Naive thymus-derived CD4-positive, alpha-beta T cell (primary cell): ENCODE measurements around the gene RELN. TPM values are rescaled to one million over a fixed set of nuclear protein-coding genes. Genes with fewer than 3 reads are reported as not detected.

Experiments
- ATAC-seq: fragments of 150-1000 bp; cut with Tn5 transposase; 2 replicates; pipeline ENCODE4 v1.10.0; 2021; ENCODE audit warnings: mild to moderate bottlenecking, moderate library complexity
- CTCF ChIA-PET: fragments of 350-600 bp; sonication (Branson Sonifier 250); formaldehyde crosslinking; loops from one replicate; lab custom pipeline; 2021; ENCODE audit warnings: antibody characterized with exemption; lab: Charles Lee
- POLR2A ChIA-PET: fragments of 350-600 bp; sonication (Branson Sonifier 250); formaldehyde crosslinking; loops from one replicate; lab custom pipeline; 2021; ENCODE audit warnings: antibody characterized with exemption, inconsistent platforms; lab: Charles Lee
- DNase-seq, 9 donors: peaks; one replicate each; pipeline versions ENCODE4 v3.0.0 to v3.0.0-alpha.2; 2020 to 2022; ENCODE audit warnings: mixed read lengths in 1 of 9
- H3K27ac ChIP-seq: one replicate; pipeline ENCODE4 v1.7.0; 2013; ENCODE audit warnings: mild to moderate bottlenecking, low read depth, low read length, moderate library complexity
- H3K27me3 ChIP-seq, 2 donors: one replicate each; pipeline ENCODE4 v1.7.0; 2013; ENCODE audit warnings: low read length in 2 of 2, mild to moderate bottlenecking in 2 of 2, moderate library complexity in 2 of 2; ENCODE audit not compliant: control insufficient read depth in 2 of 2, insufficient read depth in 2 of 2
- H3K36me3 ChIP-seq, 3 experiments: 1 replicate in 2 of 3; 2 replicates in 1 of 3; pipeline ENCODE4 v1.7.0; 2013; ENCODE audit warnings: low read length in 3 of 3, mild to moderate bottlenecking in 3 of 3, moderate library complexity in 1 of 3; ENCODE audit not compliant: insufficient read depth in 3 of 3, control insufficient read depth in 2 of 3
- H3K4me1 ChIP-seq, 2 donors: one replicate each; pipeline ENCODE4 v1.7.0; 2013; ENCODE audit warnings: low read length in 2 of 2, mild to moderate bottlenecking in 2 of 2, moderate library complexity in 1 of 2; ENCODE audit not compliant: control insufficient read depth in 2 of 2, insufficient read depth in 2 of 2
- H3K4me3 ChIP-seq: 2 replicates; pipeline ENCODE4 v1.7.0; 2013; ENCODE audit warnings: mild to moderate bottlenecking, low read length
- H3K9me3 ChIP-seq, 3 experiments: 1 replicate in 2 of 3; 2 replicates in 1 of 3; pipeline ENCODE4 v1.7.0; 2013; ENCODE audit warnings: low read length in 3 of 3; ENCODE audit not compliant: control insufficient read depth in 2 of 3
- H3K27ac Mint-ChIP-seq, 9 donors: one replicate each; pipeline ENCODE4 v1.8.0; 2020 to 2022; ENCODE audit warnings: mixed read lengths in 9 of 9, mild to moderate bottlenecking in 8 of 9, moderate library complexity in 5 of 9, inconsistent platforms in 2 of 9
- H3K27me3 Mint-ChIP-seq, 5 donors: one replicate each; pipeline ENCODE4 v1.8.0; 2021 to 2022; ENCODE audit warnings: mixed read lengths in 5 of 5, mild to moderate bottlenecking in 1 of 5
- H3K36me3 Mint-ChIP-seq, 5 donors: one replicate each; pipeline ENCODE4 v1.8.0; 2020 to 2022; ENCODE audit warnings: mixed read lengths in 5 of 5, mild to moderate bottlenecking in 3 of 5, inconsistent platforms in 1 of 5
- H3K4me1 Mint-ChIP-seq, 7 donors: one replicate each; pipeline ENCODE4 v1.8.0; 2020 to 2022; ENCODE audit warnings: mixed read lengths in 7 of 7, mild to moderate bottlenecking in 3 of 7, inconsistent platforms in 1 of 7
- H3K4me3 Mint-ChIP-seq, 10 donors: one replicate each; pipeline ENCODE4 v1.8.0; 2020 to 2022; ENCODE audit warnings: mild to moderate bottlenecking in 10 of 10, mixed read lengths in 10 of 10, moderate library complexity in 6 of 10, inconsistent platforms in 2 of 10
- H3K9me3 Mint-ChIP-seq, 11 donors: one replicate each; pipeline ENCODE4 v1.8.0; 2020 to 2022; ENCODE audit warnings: mixed read lengths in 11 of 11, mild to moderate bottlenecking in 4 of 11, inconsistent platforms in 1 of 11, moderate library complexity in 1 of 11
- intact Hi-C, 2 donors: fragments of 100-400 bp; cut with micrococcal nuclease; formaldehyde crosslinking; loops; one replicate each; pipeline ENCODE4 v1.15.1; 2023
- polyA plus RNA-seq, 2 donors: library from polyadenylated mRNA; unstranded; fragments of 300-500 nt; fragmentation: Illumina TruSeq; gene quantifications; one replicate each; pipeline ENCODE4 v1.2.3, GENCODE V29; 2021
- total RNA-seq, 6 experiments: library from RNA in 5 of 6; stranded (reverse) in 5 of 6; gene quantifications; 1 replicate in 5 of 6; 2 replicates in 1 of 6; pipeline ENCODE4 v1.2.3 and lab custom pipeline; 2021 to 2026

RELN gene
- total and polyA plus RNA-seq, 7 experiments from 2014 or later, result not detected

- intact Hi-C loops, result no loop called here
- POLR2A ChIA-PET, result no interaction called here
- Mint-ChIP-seq H3K27ac (no peak overlapping the region), H3K4me3 (no peak overlapping the region), H3K9me3 (peaks cover 0 to 2% (median 0%) of the 10 kb centered on the region in 11 donors), H3K27me3 (peaks cover 4 to 20% (median 12%) of the 10 kb centered on the region in 5 donors), H3K4me1 (no peaks in the 10 kb centered on the region), H3K36me3 (no peaks in the 10 kb centered on the region)
- CTCF ChIA-PET, result no interaction called here
- no peak overlapping the region for H3K4me3 ChIP-seq
- DNase-seq (no peak), ATAC-seq (no peak)
- H3K27ac ChIP-seq, result no peak overlapping the region
- H3K27me3 ChIP-seq, result no peaks in the 10 kb centered on the region
- H3K4me1 ChIP-seq, result no peaks in the 10 kb centered on the region
- no peaks in the 10 kb centered on the region for H3K9me3 ChIP-seq
- H3K36me3 ChIP-seq, result no peaks in the 10 kb centered on the region
Measured at GRCh38 chr7:103715376-103716120, 273.9 kb downstream of the RELN start.

DNA sequence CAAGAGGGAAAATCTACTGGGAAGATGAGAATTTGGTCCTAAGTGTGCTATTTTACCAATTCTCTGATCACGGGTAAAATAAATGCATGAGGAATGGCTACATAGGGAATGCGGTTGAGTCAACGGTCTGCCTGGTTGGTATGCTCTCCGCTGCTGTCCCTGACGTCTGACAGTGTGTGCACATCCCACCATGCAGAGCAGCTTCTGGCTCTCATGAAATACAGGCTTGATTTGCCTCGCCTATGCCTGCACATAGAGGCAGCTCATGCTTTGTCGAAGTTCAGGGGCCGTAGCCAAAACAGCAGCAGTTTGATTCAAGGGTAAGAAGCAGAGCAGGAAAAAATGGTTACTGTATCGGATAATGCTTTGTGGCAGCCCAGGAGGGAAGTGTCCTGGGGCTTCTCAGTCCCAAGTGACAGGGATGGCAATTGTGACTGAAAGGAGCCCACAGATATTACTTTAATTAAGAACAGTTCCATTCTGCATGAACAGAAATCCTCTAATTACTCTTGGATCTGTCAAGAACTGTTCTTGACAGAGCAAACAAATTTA lies 275.0 kb downstream of the RELN start:
- no peaks in the 10 kb centered on the region for H3K9me3 ChIP-seq
- H3K27me3 ChIP-seq, result no peaks in the 10 kb centered on the region
- H3K36me3 ChIP-seq, result no peaks in the 10 kb centered on the region
- no peaks in the 10 kb centered on the region for H3K4me1 Mint-ChIP-seq
- ChIA-PET CTCF (no interaction called here), POLR2A (no interaction called here)
- no peaks in the 10 kb centered on the region for H3K36me3 Mint-ChIP-seq
- no peak overlapping the region for H3K27ac Mint-ChIP-seq
- DNase-seq, result no peak
- H3K27me3 Mint-ChIP-seq, result peaks cover 4 to 20% (median 12%) of the 10 kb centered on the region in 5 donors
- H3K27ac ChIP-seq, result no peak overlapping the region
- H3K9me3 Mint-ChIP-seq, result peaks cover 0 to 2% (median 0%) of the 10 kb centered on the region in 11 donors
- no peaks in the 10 kb centered on the region for H3K4me1 ChIP-seq
- intact Hi-C loops, result no loop called here
- H3K4me3 ChIP-seq, result no peak overlapping the region
- ATAC-seq, result no peak
- H3K4me3 Mint-ChIP-seq, result no peak overlapping the region

DNA sequence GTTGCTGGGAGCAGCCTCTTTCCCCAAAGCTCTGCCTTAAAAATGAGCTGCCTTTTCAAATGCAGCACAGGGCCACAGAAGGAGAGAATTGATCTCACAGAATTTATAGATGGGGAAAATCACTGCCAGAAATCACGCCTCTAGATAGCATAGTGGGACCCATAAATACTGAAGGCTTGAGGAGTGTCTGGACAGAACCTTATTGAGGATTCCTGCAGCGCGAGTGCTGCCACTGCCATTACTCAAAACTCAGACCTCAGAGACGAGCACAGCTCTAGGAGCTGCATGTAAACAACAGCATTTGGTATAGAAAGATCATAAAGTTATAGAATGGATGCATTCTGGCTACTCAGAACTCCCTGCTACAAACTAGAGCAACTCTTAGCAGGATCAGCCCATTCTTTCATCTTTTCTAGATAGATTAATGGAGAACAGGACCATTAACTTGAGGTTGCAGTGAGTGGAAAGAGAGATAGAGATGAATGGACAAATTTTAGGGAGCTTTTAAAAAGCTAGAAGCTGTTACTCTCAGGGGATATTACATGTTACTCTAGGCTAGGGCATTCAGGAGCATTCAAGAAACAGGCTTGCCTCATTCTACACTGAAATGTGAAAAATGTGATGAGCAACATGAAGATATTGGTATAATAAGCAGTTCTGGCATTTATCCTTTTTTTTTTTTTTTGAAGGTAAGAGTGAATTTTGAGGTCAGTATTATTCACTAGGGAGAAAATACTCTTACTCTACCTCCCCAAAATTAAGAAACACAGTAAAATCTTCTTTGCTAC lies 276.3 kb downstream of the RELN start:
- Histone ChIP-seq H3K27ac (no peak overlapping the region), H3K36me3 (no peaks in the 10 kb centered on the region), H3K4me3 (no peak overlapping the region), H3K27me3 (no peaks in the 10 kb centered on the region), H3K4me1 (no peaks in the 10 kb centered on the region), H3K9me3 (no peaks in the 10 kb centered on the region)
- ATAC-seq (no peak), DNase-seq (no peak)
- H3K9me3 Mint-ChIP-seq, result peaks cover 0 to 3% (median 0%) of the 10 kb centered on the region in 11 donors
- no peak overlapping the region for H3K27ac Mint-ChIP-seq
- intact Hi-C loops, result no loop called here
- no peaks in the 10 kb centered on the region for H3K4me1 Mint-ChIP-seq
- peaks cover 0 to 20% (median 12%) of the 10 kb centered on the region in 5 donors for H3K27me3 Mint-ChIP-seq
- ChIA-PET CTCF (no interaction called here), POLR2A (no interaction called here)
- H3K4me3 Mint-ChIP-seq, result no peak overlapping the region
- no peaks in the 10 kb centered on the region for H3K36me3 Mint-ChIP-seq

DNA sequence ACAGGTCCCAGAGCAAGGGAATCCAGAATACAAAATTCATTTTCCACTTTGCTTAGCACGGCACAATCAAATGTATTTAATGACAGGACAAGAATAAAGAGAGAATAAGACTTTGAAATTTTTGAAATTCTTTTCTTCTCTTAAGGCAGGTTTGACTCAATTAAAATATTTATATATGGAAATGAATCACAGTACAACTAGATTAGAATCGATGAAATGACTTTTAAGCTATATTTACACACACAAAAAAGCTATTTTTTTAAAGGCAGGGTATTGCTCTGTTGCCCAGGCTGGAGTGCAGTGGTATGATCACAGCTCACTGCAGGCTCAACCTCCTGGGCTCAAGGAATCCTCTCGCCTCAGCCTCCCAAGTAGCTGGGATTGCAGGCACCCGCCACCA lies 278.0 kb downstream of the RELN start:
- H3K4me1 ChIP-seq, result no peaks in the 10 kb centered on the region
- H3K27ac ChIP-seq, result no peak overlapping the region
- H3K36me3 Mint-ChIP-seq, result no peaks in the 10 kb centered on the region
- no peaks in the 10 kb centered on the region for H3K27me3 ChIP-seq
- no peaks in the 10 kb centered on the region for H3K9me3 ChIP-seq
- H3K9me3 Mint-ChIP-seq, result peaks cover 0 to 3% (median 0%) of the 10 kb centered on the region in 11 donors
- no peak overlapping the region for H3K27ac Mint-ChIP-seq
- intact Hi-C loops, result no loop called here
- no peaks in the 10 kb centered on the region for H3K4me1 Mint-ChIP-seq
- peaks cover 0 to 17% (median 12%) of the 10 kb centered on the region in 5 donors for H3K27me3 Mint-ChIP-seq
- no peaks in the 10 kb centered on the region for H3K36me3 ChIP-seq
- no peak overlapping the region for H3K4me3 ChIP-seq
- DNase-seq (no peak), ATAC-seq (no peak)
- CTCF ChIA-PET, result no interaction called here
- H3K4me3 Mint-ChIP-seq, result no peak overlapping the region
- POLR2A ChIA-PET, result no interaction called here

- intact Hi-C loops, result no loop called here
- CTCF ChIA-PET, result no interaction called here
- H3K27ac ChIP-seq, result no peak overlapping the region
- no peak overlapping the region for H3K4me3 ChIP-seq
- H3K36me3 ChIP-seq, result no peaks in the 10 kb centered on the region
- no peak for DNase-seq
- H3K4me1 ChIP-seq, result no peaks in the 10 kb centered on the region
- H3K27me3 ChIP-seq, result no peaks in the 10 kb centered on the region
- POLR2A ChIA-PET, result no interaction called here
- peaks cover 0 to 3% (median 0%) of the 10 kb centered on the region in 11 donors for H3K9me3 Mint-ChIP-seq
- H3K4me3 Mint-ChIP-seq, result no peak overlapping the region
- peaks cover 0 to 5% (median under 1%) of the 10 kb centered on the region in 5 donors for H3K27me3 Mint-ChIP-seq
- no peak overlapping the region for H3K27ac Mint-ChIP-seq
- no peaks in the 10 kb centered on the region for H3K9me3 ChIP-seq
- no peak for ATAC-seq
- H3K4me1 Mint-ChIP-seq, result no peaks in the 10 kb centered on the region
- H3K36me3 Mint-ChIP-seq, result no peaks in the 10 kb centered on the region
Measured at GRCh38 chr7:103710247-103710646, 279.2 kb downstream of the RELN start.

GRCh38 chr7:103706805-103707204 lies 282.7 kb downstream of the RELN start:
- H3K27me3 ChIP-seq, result no peaks in the 10 kb centered on the region
- no peaks in the 10 kb centered on the region for H3K9me3 ChIP-seq
- H3K36me3 ChIP-seq, result no peaks in the 10 kb centered on the region
- Mint-ChIP-seq H3K9me3 (peaks cover 0 to 3% (median 0%) of the 10 kb centered on the region in 11 donors), H3K36me3 (no peaks in the 10 kb centered on the region), H3K4me3 (no peak overlapping the region), H3K27me3 (peaks cover 0 to 10% (median 0%) of the 10 kb centered on the region in 5 donors), H3K4me1 (no peaks in the 10 kb centered on the region), H3K27ac (no peak overlapping the region)
- no peak for DNase-seq
- POLR2A ChIA-PET, result no interaction called here
- no peaks in the 10 kb centered on the region for H3K4me1 ChIP-seq
- H3K27ac ChIP-seq, result no peak overlapping the region
- CTCF ChIA-PET, result no interaction called here
- no peak for ATAC-seq
- H3K4me3 ChIP-seq, result no peak overlapping the region
- intact Hi-C loops, result no loop called here
